ENCODE measurements around the gene OTOF. TPM values are rescaled to one million over a fixed set of nuclear protein-coding genes. Genes with fewer than 3 reads are reported as not detected.
A peak's percentile ranks its signal among the peaks of the same experiment; 100 is the strongest.

The OTOF gene
- total and polyA plus RNA-seq, 2 of the 13 experiments (the other 11 are each of a cell fraction or from before 2014, with no cell fraction given) = 0.04 TPM; not detected in 1

GRCh38 chr2:26456440-26457250 is 21.3 kb downstream of the OTOF start:
- peak overlapping the region; percentile 69 for H3K9ac ChIP-seq (ENCODE audit: insufficient read depth, low read depth, low read length)
- H3K4me1 ChIP-seq (ENCODE audit: insufficient read depth, low read length) = peaks cover 43% of the 10 kb centered on the region
- peak overlapping the region; percentile 95 for H3K4me2 ChIP-seq (ENCODE audit: low read depth, low read length)
- TSS peak; percentile 95 for BruUV-seq (replicated peaks)
- H3K27ac ChIP-seq (ENCODE audit: extremely low read length, insufficient read depth, low read length) = peak overlapping the region; percentile 69
- CTCF ChIA-PET (ENCODE audit: low intra/inter-chr PET ratio, low total read pairs) = no interaction called here
- H3K4me3 ChIP-seq (replicated peaks in 1 of 3; ENCODE audit: insufficient read depth in 1 of 3, low read depth in 2 of 3, low read length in 3 of 3) = peak overlapping the region; percentile 46 to 76 (median 50)
- ATAC-seq (peak; percentile 85), DNase-seq (ENCODE audit: low spot score) (peak; percentile 82), FAIRE-seq (peak; percentile 90)
- in situ Hi-C loops (cut with HindIII; ENCODE audit: extremely low pct_ligation_motif_present, low pct_unique_long_range_greater_than_20kb) (no loop called here), intact Hi-C loops (cut with micrococcal nuclease; ENCODE audit: unreplicated experiment) (loop anchor here (5.0 kb wide), 2 partner anchors 59 to 124 kb away; no protein-coding TSS in a partner anchor)
- H3K79me2 ChIP-seq (ENCODE audit: insufficient read depth, low read length) = no peaks in the 10 kb centered on the region
- H2AFZ ChIP-seq (ENCODE audit: low read length) = no peak overlapping the region
- H3K36me3 ChIP-seq (replicated peaks in 1 of 2; ENCODE audit: control insufficient read depth in 1 of 2, insufficient read depth in 2 of 2, low read length in 2 of 2) = no peaks in the 10 kb centered on the region
- H3K27me3 ChIP-seq (ENCODE audit: control insufficient read depth in 1 of 2, insufficient read depth in 2 of 2, low read length in 2 of 2) = no peaks in the 10 kb centered on the region; a peak in 1 of 5 replicates
- no peaks in the 10 kb centered on the region for H3K9me3 ChIP-seq (ENCODE audit: low read length)
- POLR2A ChIA-PET = interaction anchor here (0.6 to 6.2 kb wide), 6 partner anchors 10 to 1225 kb away, joined by 3 to 52 read pairs (median 4); partner anchors contain the start of genes ADGRF3 and SELENOI
- no peaks in the 10 kb centered on the region for H4K20me1 ChIP-seq (ENCODE audit: insufficient read depth, low read length)
- 1% methylated on average over 9 of the region's 10 CpGs for WGBS (ENCODE audit: low lambda C conversion rate)
- peak; percentile 32; the same call in 1 of the 2 replicates for TF ChIP-seq KDM2A (CRISPR knock-in tag; IDR thresholded peaks at IDR 0.05; ENCODE audit: borderline replicate concordance, low read depth)
- TF ChIP-seq, protein P1, sequence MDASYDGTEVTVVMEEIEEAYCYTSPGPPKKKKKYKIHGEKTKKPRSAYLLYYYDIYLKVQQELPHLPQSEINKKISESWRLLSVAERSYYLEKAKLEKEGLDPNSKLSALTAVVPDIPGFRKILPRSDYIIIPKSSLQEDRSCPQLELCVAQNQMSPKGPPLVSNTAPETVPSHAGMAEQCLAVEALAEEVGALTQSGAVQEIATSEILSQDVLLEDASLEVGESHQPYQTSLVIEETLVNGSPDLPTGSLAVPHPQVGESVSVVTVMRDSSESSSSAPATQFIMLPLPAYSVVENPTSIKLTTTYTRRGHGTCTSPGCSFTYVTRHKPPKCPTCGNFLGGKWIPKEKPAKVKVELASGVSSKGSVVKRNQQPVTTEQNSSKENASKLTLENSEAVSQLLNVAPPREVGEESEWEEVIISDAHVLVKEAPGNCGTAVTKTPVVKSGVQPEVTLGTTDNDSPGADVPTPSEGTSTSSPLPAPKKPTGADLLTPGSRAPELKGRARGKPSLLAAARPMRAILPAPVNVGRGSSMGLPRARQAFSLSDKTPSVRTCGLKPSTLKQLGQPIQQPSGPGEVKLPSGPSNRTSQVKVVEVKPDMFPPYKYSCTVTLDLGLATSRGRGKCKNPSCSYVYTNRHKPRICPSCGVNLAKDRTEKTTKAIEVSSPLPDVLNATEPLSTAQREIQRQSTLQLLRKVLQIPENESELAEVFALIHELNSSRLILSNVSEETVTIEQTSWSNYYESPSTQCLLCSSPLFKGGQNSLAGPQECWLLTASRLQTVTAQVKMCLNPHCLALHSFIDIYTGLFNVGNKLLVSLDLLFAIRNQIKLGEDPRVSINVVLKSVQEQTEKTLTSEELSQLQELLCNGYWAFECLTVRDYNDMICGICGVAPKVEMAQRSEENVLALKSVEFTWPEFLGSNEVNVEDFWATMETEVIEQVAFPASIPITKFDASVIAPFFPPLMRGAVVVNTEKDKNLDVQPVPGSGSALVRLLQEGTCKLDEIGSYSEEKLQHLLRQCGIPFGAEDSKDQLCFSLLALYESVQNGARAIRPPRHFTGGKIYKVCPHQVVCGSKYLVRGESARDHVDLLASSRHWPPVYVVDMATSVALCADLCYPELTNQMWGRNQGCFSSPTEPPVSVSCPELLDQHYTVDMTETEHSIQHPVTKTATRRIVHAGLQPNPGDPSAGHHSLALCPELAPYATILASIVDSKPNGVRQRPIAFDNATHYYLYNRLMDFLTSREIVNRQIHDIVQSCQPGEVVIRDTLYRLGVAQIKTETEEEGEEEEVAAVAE (CRISPR knock-in tag; IDR thresholded peaks at IDR 0.05; ENCODE audit: borderline replicate concordance) = peak; percentile 23; the same call in 1 of the 2 replicates
- TF ChIP-seq CHD2 (IDR thresholded peaks at IDR 0.05; ENCODE audit: low read depth, low read length) = 0 out of 2 replicates have a peak, but pooled peaks have one; percentile 25
- TF ChIP-seq ZFP82 (CRISPR knock-in tag; IDR thresholded peaks at IDR 0.05; ENCODE audit: borderline replicate concordance) = no peak
- TF ChIP-seq XRCC5 (optimal IDR thresholded peaks at IDR 0.05; ENCODE audit: low read length) = peak; percentile 91
- 0 out of 2 replicates have a peak, but pooled peaks have one; percentile 39 for TF ChIP-seq ZNF598 (CRISPR knock-in tag; IDR thresholded peaks at IDR 0.05; ENCODE audit: borderline replicate concordance)
- TF ChIP-seq ZBTB3 (CRISPR knock-in tag; IDR thresholded peaks at IDR 0.05; ENCODE audit: borderline replicate concordance, low read depth) = no peak
- TF ChIP-seq FIP1L1 (IDR thresholded peaks at IDR 0.05; ENCODE audit: borderline replicate concordance, insufficient read depth, low read depth, low read length) = no peak
- peak; percentile 62 for TF ChIP-seq ASH2L (IDR thresholded peaks at IDR 0.05; ENCODE audit: insufficient read length, low read depth, low read length)
- peak; percentile 44; the same call in 1 of the 2 replicates for TF ChIP-seq TBX2 (CRISPR knock-in tag; IDR thresholded peaks at IDR 0.05; ENCODE audit: borderline replicate concordance)
- TF ChIP-seq, protein P2, sequence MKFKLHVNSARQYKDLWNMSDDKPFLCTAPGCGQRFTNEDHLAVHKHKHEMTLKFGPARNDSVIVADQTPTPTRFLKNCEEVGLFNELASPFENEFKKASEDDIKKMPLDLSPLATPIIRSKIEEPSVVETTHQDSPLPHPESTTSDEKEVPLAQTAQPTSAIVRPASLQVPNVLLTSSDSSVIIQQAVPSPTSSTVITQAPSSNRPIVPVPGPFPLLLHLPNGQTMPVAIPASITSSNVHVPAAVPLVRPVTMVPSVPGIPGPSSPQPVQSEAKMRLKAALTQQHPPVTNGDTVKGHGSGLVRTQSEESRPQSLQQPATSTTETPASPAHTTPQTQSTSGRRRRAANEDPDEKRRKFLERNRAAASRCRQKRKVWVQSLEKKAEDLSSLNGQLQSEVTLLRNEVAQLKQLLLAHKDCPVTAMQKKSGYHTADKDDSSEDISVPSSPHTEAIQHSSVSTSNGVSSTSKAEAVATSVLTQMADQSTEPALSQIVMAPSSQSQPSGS (CRISPR knock-in tag; IDR thresholded peaks at IDR 0.05) = 0 out of 2 replicates have a peak, but pooled peaks have one; percentile 15
- peak; percentile 17; the same call in 1 of the 2 replicates for TF ChIP-seq GFI1 (CRISPR knock-in tag; IDR thresholded peaks at IDR 0.05; ENCODE audit: borderline replicate concordance)
- TF ChIP-seq MTA1 (CRISPR knock-in tag; IDR thresholded peaks at IDR 0.05; ENCODE audit: borderline replicate concordance) = peak; percentile 34; the same call in 1 of the 2 replicates
- peak; percentile 88 for TF ChIP-seq ZFX (CRISPR knock-in tag; IDR thresholded peaks at IDR 0.05; ENCODE audit: low read depth)
- TF ChIP-seq SP5 (CRISPR knock-in tag; IDR thresholded peaks at IDR 0.05; ENCODE audit: borderline replicate concordance, low read depth) = peak; percentile 25; the same call in 1 of the 2 replicates
- TF ChIP-seq ATF3 (CRISPR knock-in tag; IDR thresholded peaks at IDR 0.05) = peak; percentile 82

Measured in HepG2 (cell line).